Activated CD4-positive, alpha-beta T cell treated with anti-CD3 and anti-CD28 coated beads, Interleukin-2, Interleukin-6, amounts not matched to agents 100 ng/mL and 50 ng/mL, durations not matched to agents 16 hours and 8 hours (primary cell): Measurements from ENCODE around the gene ZNF423.

ENCODE experiments used
- DNase-seq: peaks from one replicate; pipeline ENCODE4 v3.0.0-alpha.2; 2020

Gene ZNF423

DNA sequence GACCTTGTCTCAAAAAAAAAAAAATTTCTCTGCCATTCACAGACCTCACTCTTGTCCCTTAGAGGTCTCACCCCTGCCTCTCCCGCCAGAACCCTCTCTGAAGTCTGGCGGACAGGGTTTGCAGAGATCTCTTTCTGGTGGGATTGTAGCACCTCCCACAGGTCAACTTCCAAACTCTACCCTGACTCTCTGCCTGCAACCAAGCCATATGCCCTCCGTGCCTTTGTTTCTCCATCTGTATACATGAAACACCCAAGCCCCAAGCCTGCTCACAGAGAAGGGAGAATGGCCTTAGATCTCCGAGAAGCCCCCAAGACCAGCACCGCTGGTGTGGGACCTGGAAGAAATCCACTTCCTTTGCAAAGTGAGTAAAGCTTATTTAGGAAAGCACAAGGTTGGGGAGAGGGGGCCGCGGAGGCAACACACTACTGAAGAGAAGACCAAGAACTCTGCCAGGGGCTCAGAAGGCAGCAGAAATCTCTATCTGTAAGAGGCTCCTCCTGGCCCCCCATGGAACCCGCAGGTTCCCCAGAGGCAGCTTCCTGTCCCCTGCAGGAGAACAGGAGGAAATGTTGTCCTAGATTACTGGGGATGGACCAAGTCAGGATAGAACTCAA, 262.4 kb downstream of the ZNF423 start:
- DNase-seq: no peak

DNA sequence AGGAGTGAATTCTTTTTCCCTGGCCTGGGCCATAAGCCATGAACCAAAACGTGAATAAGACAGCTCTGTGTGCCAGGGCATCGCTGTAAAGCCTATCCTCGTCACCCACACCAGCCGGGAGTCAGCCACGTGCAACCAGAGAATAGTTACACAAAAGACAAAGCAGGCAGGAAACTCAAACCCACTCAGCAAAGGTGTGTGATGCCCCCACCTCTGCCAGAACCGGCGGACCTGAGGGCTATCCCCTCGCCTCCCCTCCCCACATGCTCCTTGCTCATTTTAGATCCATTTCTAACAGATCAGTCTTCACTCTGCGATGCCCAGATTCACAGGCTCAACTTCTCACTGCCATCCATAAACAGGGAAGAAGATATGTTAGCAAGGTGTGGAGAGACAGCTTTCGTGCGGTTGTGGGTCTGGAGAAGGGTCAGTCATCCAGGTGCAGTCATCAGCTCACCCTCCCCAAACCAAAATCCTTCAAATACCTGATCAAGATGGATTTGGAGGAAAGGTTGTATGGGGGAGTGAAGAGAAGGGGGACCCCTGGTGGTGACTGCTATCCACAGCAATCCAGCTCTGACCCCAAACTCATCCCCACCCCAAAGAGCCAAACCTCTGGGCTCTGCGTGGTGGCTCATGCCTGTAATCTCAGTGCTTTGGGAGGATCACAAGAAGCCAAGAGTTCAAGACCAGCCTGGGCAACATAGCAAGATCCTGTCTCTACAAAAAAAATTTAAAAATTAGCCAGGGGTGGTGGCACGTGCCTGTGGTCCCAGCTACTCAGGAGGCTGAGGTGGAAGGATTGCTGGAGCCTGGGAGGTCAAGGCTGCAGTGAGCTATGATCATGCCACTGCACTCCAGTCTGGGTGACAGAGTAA, 263.1 kb downstream of the ZNF423 start:
- peak; percentile 23 for DNase-seq

DNA sequence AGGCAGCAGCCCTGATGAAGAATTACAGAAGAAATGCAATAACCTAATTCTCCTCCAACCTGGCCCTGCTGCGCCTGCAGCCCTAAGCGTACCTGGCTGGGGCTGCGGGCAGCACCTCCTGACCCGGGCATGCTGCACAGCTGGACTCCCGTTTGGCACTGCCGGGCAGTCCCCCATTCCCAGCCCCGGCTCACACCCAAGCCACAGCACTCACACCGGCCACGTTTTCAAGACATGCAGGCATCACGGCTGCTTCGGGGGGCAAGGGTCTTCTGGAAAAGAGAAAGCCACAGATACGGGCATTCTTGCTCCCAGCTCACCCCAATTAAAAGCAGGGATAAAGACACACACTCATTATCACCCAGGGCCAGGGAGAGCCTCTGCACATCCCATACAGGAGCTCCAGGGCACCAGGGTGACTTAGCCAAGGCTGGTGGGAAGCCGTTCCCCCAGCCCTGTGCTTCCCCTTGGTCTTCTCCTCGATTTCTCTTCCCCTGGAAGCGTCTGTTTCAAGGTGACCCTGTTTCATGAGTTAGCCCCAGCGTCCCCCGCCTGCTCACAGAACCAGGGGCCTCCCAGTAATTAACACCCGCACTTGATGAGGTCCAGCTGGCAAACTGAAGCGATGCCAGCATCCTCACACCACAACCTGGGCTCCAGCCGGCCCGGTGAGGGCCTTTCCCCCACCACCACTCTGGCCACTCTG, 265.6 kb downstream of the ZNF423 start:
- DNase-seq: no peak

DNA sequence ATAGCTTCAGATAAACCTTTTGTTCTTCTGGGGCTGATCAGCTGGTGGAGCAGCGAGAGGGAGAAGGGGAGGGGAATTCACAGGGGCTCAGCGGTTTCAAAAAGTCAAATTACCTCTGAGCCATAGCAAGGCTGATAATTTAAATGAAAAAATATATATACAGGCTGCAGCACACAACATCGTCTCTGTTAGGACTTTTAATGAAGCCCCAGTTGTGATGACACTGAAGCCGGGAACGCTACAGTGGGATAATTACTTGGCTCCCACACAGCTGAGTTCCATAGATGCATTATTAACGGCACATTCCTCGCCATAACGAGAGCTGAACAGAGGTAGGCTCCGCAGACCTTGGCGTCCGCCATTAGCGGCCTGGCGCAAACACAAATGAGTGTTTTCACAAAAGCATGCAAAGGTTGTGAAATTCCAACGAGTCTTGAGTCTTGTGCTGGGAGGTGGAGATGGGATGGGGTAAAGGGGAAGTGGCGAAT, 266.3 kb downstream of the ZNF423 start:
- DNase-seq: no peak

DNA sequence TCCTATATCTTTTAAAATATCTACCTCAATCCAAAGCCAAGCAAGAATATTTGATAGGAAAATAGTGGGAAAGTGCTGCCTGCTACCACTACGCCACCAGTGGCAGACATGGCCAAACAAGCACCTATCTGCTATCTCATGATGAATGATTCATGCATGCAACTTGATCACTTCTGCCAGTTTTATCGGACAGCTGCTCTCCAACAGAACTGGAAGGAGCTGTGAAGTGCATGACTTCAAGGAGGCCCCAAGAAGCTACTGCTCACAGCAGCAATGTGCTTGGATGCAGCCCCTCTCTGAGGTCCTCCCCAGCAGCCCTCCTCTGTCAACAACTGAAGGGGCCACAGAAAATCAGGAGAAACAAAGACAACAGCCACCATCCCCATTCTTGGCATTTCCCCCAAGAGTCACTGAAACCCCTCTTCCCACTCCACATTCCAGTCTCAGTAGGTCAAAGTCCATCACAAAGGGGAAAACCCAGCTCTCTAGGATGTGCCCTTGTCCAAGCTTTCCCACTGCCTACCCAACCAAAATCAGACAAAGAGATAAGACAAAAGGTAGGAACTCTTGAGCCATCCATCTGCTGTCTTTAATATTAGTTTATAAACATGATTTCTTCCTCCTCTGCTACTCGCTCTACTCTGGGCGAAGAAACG, 267.1 kb downstream of the ZNF423 start:
- DNase-seq: no peak

DNA sequence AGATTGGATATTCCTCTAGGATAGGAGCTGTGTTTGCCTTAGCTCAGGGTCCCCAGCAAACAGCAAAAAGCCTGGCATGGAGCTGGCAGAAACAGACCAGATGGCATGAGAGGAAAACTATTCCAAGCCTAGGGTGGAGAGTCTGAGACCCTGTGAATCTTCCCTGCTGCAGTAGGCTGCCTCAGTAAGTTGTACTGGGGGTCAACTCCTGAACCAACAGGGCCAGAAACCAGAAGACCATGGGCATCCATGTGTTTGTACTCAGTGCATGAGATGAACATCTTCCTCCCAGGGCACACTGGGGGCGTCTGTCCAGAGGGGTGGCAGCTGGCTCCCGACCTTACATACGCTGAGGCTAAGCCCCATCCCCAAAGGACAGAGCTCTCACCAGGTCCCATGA, 267.9 kb downstream of the ZNF423 start:
- no peak for DNase-seq

DNA sequence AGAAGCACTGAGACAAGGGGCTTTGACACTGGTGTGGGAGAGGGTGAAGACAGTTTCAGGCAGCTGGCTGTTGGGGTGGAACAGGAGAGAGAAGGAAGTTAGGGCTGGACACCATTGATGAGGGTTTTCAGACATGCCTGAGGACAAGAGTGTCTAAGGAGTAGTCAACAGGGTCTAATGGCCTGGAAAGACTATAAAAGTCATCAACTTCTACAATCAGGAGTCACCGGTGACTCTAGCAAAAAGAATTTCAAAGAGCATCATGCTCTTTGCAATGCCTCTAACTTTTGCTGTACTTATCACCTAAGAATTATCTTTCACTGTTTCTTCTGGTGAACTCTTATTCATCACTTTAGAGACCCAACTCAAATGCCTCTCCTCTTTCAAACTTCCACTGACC, 268.4 kb downstream of the ZNF423 start:
- DNase-seq: no peak

DNA sequence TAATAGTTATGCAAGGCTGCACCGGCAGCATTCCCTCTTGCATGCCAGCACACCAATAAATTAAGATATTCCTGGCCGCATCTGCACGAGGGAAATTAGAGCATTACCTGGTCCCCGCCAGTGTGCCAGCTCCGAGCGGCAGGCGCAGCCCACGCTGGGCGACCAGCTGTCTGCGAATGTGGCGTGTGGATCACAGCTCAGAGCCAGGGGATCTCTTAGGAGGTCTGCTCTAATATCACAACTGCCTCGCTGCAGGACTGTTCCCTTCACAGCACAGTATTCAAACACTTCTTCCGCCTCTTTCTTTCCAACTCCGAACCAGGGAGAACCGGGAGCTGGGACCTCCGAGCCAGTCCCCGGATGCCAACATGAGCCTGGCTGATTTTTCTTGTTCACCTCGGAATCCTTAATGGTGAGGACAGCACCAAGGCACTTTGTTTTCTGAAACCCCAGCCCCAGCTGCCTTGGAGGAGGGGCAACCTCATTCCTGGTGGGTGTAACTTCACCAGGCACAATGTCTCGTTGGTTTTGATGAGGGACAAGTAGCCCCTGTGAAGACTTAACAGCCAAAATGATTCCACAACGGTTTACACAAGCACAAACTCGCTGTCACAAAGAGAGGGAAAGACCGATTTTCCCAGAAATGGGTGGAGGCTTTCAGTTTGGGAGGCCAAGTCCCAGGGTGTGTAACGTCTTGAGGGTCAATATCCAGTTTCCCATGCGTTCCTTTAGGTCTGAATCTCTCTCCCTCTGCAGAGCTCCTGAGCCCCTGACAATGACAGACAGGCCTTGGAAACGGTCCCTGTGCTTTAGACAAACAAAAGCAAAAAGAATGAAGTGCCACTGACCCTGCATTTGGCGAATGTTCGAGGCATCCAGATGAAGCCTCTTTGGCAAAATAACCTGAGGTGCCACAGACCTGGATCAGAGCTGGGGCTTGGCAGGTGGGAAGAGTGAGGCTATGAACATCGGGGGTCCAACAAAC, 269.2 kb downstream of the ZNF423 start:
- DNase-seq: no peak

DNA sequence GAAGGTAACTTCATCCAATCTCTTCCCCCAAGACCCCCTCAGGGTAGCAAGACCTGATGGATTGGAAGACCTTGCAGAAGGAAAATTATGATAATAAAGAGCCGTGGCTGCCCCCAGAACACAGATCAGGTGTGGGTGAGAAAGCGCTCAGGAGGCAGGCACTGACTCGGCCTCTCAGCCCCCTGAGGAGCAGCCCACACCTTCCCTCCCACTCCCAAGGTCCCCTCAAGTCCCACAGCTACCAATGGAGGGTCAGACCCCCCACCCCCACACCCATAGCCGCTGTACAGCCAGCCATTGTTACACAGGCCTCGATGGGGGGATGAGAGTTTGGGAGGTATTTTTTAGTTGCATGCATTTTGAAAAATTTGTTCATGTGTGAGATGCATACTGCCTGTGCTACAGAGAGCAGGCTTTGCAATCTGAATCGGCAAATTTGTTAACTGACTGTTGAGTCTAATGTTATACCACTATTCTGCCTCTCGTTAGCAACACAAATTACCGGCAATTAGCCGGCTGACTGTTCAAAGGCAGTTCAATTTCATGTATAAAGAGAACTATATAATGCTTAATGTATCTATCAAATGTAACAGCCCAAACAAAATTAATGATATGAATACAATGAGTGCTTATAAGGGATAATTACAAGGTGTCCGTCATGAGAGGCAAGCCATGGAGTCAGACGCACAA, 270.6 kb downstream of the ZNF423 start:
- DNase-seq: no peak

DNA sequence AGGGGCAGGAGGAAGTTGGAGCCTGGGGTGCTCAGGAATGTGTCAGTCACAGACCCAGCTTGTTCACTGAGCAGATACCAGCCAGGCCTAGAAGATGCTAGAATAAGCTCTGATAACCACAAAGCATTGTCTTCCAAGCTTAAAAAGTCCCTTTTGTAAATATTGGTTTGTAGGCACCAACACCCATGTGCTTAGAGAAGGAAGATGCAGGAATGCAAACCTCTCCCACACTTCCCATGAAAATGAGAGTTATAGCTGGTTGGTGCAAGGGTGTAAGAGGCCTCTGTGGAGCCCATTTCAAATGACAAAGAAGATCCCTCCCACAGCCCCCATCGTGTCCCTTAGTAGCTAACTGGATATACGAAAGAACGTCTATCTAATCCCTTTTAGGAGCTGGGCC, 272.0 kb downstream of the ZNF423 start:
- no peak for DNase-seq

DNA sequence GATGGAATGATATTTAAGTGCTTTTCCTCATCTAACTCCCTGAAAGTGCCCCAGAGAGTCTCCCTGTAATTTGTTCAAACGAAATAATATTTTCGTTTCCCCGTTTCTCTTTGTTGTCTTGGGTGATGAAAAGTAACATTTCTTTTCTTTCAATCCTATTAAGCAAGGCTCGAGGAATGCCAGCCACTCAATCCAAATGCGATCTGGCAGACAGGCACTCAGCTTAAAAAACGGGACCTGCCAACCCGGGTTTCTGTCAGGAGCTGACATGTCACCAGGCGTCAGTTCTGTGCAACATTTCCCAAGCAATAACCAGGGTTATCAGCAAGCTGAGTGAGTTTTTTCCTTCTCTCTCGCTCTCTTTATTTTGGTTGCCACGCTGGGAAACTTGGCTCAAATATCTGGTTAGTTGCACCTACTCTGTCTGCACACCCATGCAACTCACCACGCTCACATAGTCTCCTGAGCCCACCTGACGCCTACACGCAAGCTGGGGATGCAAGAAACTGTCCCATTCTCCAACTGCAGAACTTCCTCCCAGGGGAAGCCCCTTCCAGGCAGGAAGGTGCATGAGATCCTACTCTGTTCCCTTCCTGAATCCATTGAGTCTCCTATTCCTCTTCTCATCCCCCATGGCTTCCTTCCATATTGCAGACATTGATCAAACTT, 274.1 kb downstream of the ZNF423 start:
- no peak for DNase-seq

DNA sequence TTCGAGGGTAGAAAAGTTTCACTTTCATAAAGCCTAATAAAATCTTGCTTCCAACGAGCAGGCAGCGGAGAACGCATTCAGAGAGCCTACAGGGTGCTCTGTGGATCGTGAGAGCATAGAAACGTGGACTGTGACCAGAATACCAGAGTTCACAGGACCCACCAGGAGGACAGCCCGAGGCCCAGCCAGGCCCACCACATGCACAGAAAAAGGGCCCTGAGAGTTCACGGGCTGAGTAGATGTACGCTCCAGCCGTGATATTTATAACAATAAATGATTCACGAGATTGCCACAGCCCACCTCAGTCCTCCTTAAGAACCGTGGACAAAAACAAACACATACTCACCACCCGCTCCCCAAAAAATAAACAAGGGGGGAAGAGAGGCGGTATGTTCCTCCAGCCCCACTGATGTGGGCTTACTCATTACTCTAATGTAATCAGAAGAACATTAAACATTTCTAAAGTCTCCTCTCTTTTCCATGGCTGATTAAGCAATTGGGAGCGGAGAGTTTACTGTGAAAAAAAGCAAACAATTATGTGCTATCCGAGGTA, 275.1 kb downstream of the ZNF423 start:
- DNase-seq: no peak

DNA sequence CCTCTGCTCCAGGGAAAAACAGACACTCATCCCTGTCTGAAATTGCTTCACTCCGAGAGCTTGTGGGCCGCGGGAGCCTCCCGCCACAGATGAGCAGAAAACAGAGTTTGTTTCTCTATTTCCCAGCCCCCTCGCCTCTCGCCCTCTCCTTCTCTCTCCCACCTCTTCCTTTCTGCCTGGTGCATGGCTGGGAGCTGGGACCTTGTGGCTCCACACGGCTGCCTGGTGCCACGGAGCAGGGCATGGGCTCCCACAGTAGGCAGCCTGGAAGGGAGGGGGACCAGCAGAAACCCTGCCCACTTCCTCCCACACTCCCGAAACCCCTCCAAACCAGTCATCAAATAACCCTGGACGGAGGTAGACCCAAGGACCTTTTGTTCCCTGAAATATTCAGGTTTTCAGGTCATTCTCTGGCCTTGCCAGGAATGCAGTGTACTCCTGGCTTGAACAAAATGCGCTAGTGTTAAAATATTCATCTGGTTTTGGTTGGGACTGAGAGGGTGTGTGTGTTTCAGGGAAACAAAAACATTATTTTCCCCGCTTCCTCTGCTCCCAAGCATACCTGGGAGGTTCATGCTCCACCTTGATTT, 277.4 kb downstream of the ZNF423 start:
- DNase-seq: no peak

DNA sequence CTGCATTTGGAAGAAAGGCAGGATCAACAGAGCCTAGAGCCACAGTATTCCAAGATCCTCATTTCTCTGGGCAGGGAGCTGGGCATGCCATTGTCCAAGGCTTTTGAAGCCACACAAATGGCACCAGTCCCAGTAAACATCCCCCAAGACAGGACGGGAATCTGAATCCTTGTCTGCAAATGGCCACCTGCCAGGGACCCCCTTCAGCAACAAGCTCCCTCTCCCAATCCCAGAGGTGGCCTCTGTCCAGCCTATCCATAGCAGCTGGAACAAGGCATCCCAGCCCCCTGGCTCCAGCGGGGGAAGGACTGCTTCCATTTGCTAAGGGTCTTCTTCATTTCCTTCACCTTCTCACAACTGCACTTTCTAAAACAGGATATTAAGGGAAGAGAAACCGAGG, 277.9 kb downstream of the ZNF423 start:
- no peak for DNase-seq

DNA sequence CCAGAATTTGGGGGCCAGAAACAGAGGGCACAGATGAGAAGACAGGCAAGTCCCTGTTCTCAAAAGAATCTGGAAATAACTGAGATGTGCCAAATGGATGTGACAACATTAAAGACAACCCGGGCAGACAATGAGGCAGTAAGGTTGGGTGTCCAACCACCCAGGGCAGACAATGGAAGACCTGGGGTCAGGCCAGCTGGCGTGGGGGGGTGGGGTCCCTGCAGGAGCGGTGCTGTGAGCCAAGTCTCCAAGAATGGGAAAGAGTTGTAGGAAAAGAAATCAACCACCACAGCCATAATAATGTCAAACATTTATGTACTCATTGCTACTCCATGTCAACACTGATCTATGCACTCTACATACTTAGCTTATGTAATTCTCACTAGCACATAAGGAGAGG, 279.0 kb downstream of the ZNF423 start:
- DNase-seq: no peak

DNA sequence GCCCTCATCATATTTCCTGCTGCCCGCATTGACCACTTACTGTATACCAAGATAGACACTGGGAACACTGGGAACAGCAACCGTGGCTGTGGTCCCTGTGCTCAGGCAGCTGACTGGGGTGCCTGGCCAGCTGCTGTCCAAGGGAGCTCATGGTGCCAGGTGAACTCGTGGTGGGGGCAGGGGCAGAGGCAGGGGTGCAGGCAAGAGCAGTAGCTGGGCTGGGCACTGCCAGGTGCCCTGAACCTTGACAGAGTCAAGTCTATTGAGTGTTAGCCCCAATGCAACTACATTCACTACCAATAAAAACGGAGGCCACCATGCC, 279.8 kb downstream of the ZNF423 start:
- no peak for DNase-seq

DNA sequence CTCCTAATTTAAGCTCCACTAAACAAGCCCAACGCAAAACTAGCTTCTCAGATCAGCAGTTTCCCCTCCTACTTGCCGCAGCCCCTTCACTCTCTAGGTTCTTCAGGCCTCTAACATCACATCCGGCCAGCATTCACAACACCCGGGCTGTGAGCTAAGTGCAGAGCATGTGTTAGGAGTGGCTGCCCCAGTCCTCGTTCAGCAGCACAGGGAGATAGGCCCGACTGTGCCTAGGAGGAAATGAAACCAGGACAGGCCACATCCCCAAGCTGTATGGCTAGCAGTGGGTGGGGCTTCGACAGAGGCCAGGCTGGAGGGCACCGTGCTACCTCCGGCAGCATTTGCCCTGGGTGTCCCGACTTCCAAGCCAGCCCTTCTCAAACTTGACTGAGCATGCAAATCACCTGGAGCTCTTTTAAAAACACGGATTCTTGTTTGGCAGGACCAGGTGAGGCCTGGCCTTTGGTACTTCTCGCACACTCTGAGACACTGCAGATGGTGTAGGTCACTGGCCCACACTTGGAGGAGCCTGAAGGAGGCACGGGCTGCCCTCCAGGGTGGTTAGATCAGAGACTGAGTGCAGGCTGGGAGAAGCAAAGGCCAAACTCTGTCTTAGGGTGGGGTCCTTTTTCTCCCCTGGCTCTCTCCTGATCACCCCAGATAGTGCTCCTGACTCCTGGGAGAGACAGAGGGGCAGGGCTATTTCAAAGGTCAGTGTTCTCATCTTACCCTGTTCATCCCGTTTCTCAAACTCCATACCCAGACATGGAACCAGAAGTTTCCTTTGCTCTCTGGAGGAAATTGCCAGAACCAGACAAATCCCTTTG, 280.4 kb downstream of the ZNF423 start:
- DNase-seq: no peak

DNA sequence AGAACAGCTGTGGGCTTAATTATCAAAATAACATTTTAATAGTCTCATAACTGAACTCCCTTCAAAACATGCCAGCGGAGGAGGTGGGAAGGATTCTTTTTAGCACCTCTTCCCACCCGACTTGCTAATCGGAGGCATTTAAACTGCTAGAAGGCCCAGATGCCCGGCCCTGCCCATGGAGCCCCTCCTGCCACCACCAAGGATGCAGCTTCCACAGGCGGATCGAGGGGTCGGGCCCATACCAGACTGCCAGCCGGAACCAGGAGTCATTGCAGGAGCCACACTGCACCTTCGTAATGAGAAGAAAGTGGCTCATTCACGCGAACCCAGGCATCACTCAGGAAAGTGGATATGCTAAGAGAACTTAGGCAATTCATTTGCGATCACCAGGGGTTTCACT, 281.1 kb downstream of the ZNF423 start:
- DNase-seq: no peak

DNA sequence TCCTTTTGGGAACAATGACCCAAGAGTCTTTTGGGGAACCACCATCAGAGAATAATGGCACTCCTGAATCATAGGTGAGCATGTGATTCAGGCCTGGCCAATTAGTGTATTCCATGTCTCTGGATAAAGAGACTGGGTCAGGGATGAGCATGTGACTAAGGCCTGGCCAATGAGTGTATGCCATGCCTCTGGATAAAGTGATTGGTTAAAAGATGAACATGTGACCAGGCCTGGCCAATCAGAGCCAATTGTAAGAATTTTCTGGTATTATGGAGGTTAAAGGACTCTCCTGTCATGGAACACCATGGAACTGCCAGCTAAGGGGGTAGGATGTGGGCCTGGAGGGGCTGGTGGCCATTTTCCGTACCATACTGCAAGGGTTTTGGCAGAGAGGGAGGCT, 288.0 kb downstream of the ZNF423 start:
- no peak for DNase-seq
